ENCODE measurements around the gene PKIG.
A peak's percentile ranks its signal among the peaks of the same experiment; 100 is the strongest.
"Not testable (repeated sequence)": the region's sequence is repeated elsewhere in the genome, so short reads cannot be mapped to it uniquely, and the experiment has no call there.

Gene PKIG

GRCh38 chr20:44582311-44583025, at the start of gene PKIG:
TSS of gene PKIG (plus strand) at chr20:44582579. CDS start at chr20:44614557, 31,978 bp downstream.
- DNase-seq (ENCODE audit: low read depth), result peak; percentile 82

- DNase-seq (ENCODE audit: low read depth), result peak; percentile 84
These were observed 49.4 kb upstream of the PKIG start for GRCh38 chr20:44532981-44533331.

- no peak for DNase-seq (ENCODE audit: low read depth)
These were observed 48.5 kb upstream of the PKIG start for GRCh38 chr20:44533928-44534327.

GRCh38 chr20:44536175-44536574, 46.2 kb upstream of the PKIG start:
- no peak for DNase-seq (ENCODE audit: low read depth)

GRCh38 chr20:44537993-44538392, 44.4 kb upstream of the PKIG start:
- DNase-seq (ENCODE audit: low read depth), result no peak

- peak; percentile 90 for DNase-seq (ENCODE audit: low read depth)
These were observed 41.5 kb upstream of the PKIG start for GRCh38 chr20:44540834-44541233.

- DNase-seq (ENCODE audit: low read depth), result no peak
These were observed 40.4 kb upstream of the PKIG start for GRCh38 chr20:44541992-44542391.

- DNase-seq (ENCODE audit: low read depth), result no peak
These were observed 39.5 kb upstream of the PKIG start for GRCh38 chr20:44542890-44543289.

GRCh38 chr20:44543358-44543757, 39.0 kb upstream of the PKIG start:
- DNase-seq (ENCODE audit: low read depth), result no peak

GRCh38 chr20:44544263-44544662, 38.1 kb upstream of the PKIG start:
- no peak for DNase-seq (ENCODE audit: low read depth)

- DNase-seq (ENCODE audit: low read depth), result no peak
These were observed 35.0 kb upstream of the PKIG start for GRCh38 chr20:44547419-44547818.

- DNase-seq (ENCODE audit: low read depth), result no peak
These were observed 33.3 kb upstream of the PKIG start for GRCh38 chr20:44549123-44549522.

- no peak for DNase-seq (ENCODE audit: low read depth)
These were observed 30.3 kb upstream of the PKIG start for GRCh38 chr20:44552050-44552449.

GRCh38 chr20:44552568-44552949, 29.8 kb upstream of the PKIG start:
- no peak for DNase-seq (ENCODE audit: low read depth)

GRCh38 chr20:44552950-44553908, 29.1 kb upstream of the PKIG start:
- peak; percentile 87 for DNase-seq (ENCODE audit: low read depth)

- no peak for DNase-seq (ENCODE audit: low read depth)
These were observed 23.1 kb upstream of the PKIG start for GRCh38 chr20:44559302-44559701.

- DNase-seq (ENCODE audit: low read depth), result no peak
These were observed 22.1 kb upstream of the PKIG start for GRCh38 chr20:44560229-44560628.

GRCh38 chr20:44560818-44561217, 21.6 kb upstream of the PKIG start:
- not testable (repeated sequence) for DNase-seq (ENCODE audit: low read depth)

GRCh38 chr20:44561876-44562275, 20.5 kb upstream of the PKIG start:
- DNase-seq (ENCODE audit: low read depth), result no peak

GRCh38 chr20:44566018-44566417, 16.4 kb upstream of the PKIG start:
- no peak for DNase-seq (ENCODE audit: low read depth)

- DNase-seq (ENCODE audit: low read depth), result no peak
These were observed 15.6 kb upstream of the PKIG start for GRCh38 chr20:44566811-44567210.

- DNase-seq (ENCODE audit: low read depth), result no peak
These were observed 12.0 kb upstream of the PKIG start for GRCh38 chr20:44570367-44570766.

GRCh38 chr20:44571362-44571988, 10.9 kb upstream of the PKIG start:
- DNase-seq (ENCODE audit: low read depth), result no peak

Data from ELR (cell line).